ENCODE results near the gene CA10. TPM values are rescaled to one million over a fixed set of nuclear protein-coding genes. Genes with fewer than 3 reads are reported as not detected.

Gene CA10
- total RNA-seq, 1 experiment from 2014 or later, result not detected

GRCh38 chr17:52138350-52138749 is 20.2 kb downstream of the CA10 start:
- Histone ChIP-seq H3K36me3 (no peaks in the 10 kb centered on the region), H3K4me1 (replicated peaks) (peaks cover 5% of the 10 kb centered on the region; the same call in 1 of the 2 replicates), H3K9me3 (replicated peaks) (no peaks in the 10 kb centered on the region), H3K27me3 (replicated peaks) (0 out of 2 replicates have a peak, but pooled peaks cover 4% of the 10 kb centered on the region), H3K27ac (no peak overlapping the region), H3K4me3 (no peak overlapping the region)
- DNase-seq (ENCODE audit: low read depth in 1 of 2, low spot score in 2 of 2), result no peak

- peaks cover 5% of the 10 kb centered on the region; the same call in 1 of the 2 replicates for H3K4me1 ChIP-seq (replicated peaks)
- no peaks in the 10 kb centered on the region for H3K36me3 ChIP-seq
- 0 out of 2 replicates have a peak, but pooled peaks cover 4% of the 10 kb centered on the region for H3K27me3 ChIP-seq (replicated peaks)
- no peak for DNase-seq (ENCODE audit: low read depth in 1 of 2, low spot score in 2 of 2)
- no peak overlapping the region for H3K27ac ChIP-seq
- no peak overlapping the region for H3K4me3 ChIP-seq
- no peaks in the 10 kb centered on the region for H3K9me3 ChIP-seq (replicated peaks)
Observed at GRCh38 chr17:52136166-52136565, 22.3 kb downstream of the CA10 start.

- DNase-seq (ENCODE audit: low read depth in 1 of 2, low spot score in 2 of 2), result no peak
- peaks cover 5% of the 10 kb centered on the region; the same call in 1 of the 2 replicates for H3K4me1 ChIP-seq (replicated peaks)
- H3K36me3 ChIP-seq, result no peaks in the 10 kb centered on the region
- H3K27me3 ChIP-seq (replicated peaks), result 0 out of 2 replicates have a peak, but pooled peaks cover 4% of the 10 kb centered on the region
- H3K27ac ChIP-seq, result no peak overlapping the region
- H3K4me3 ChIP-seq, result no peak overlapping the region
- no peaks in the 10 kb centered on the region for H3K9me3 ChIP-seq (replicated peaks)
Observed at GRCh38 chr17:52134641-52135040, 23.9 kb downstream of the CA10 start.

- Histone ChIP-seq H3K4me1 (replicated peaks) (peaks cover 18% of the 10 kb centered on the region), H3K9me3 (replicated peaks) (no peaks in the 10 kb centered on the region), H3K27ac (peak overlapping the region; percentile 19; the same call in 1 of the 2 replicates), H3K36me3 (no peaks in the 10 kb centered on the region), H3K4me3 (no peak overlapping the region), H3K27me3 (replicated peaks) (no peaks in the 10 kb centered on the region; the same call in 1 of the 2 replicates)
- DNase-seq (ENCODE audit: low read depth in 1 of 2, low spot score in 2 of 2), result no peak
Observed at GRCh38 chr17:52128721-52129120, 29.8 kb downstream of the CA10 start.

GRCh38 chr17:52124993-52125392 is 33.5 kb downstream of the CA10 start:
- Histone ChIP-seq H3K4me1 (replicated peaks) (peaks cover 18% of the 10 kb centered on the region), H3K9me3 (replicated peaks) (no peaks in the 10 kb centered on the region), H3K36me3 (no peaks in the 10 kb centered on the region), H3K4me3 (no peak overlapping the region), H3K27me3 (replicated peaks) (no peaks in the 10 kb centered on the region; the same call in 1 of the 2 replicates), H3K27ac (no peak overlapping the region)
- DNase-seq (ENCODE audit: low read depth in 1 of 2, low spot score in 2 of 2), result no peak

- Histone ChIP-seq H3K4me1 (replicated peaks) (peaks cover 18% of the 10 kb centered on the region), H3K27ac (no peak overlapping the region), H3K4me3 (no peak overlapping the region), H3K36me3 (no peaks in the 10 kb centered on the region), H3K27me3 (replicated peaks) (no peaks in the 10 kb centered on the region; the same call in 1 of the 2 replicates), H3K9me3 (replicated peaks) (no peaks in the 10 kb centered on the region)
- no peak for DNase-seq (ENCODE audit: low read depth in 1 of 2, low spot score in 2 of 2)
Observed at GRCh38 chr17:52124561-52124960, 34.0 kb downstream of the CA10 start.

GRCh38 chr17:52120465-52120864 is 38.0 kb downstream of the CA10 start:
- Histone ChIP-seq H3K27ac (no peak overlapping the region), H3K27me3 (replicated peaks) (no peaks in the 10 kb centered on the region; the same call in 1 of the 2 replicates), H3K4me1 (replicated peaks) (peaks cover 6% of the 10 kb centered on the region; the same call in 1 of the 2 replicates), H3K9me3 (replicated peaks) (no peaks in the 10 kb centered on the region), H3K36me3 (no peaks in the 10 kb centered on the region), H3K4me3 (no peak overlapping the region)
- DNase-seq (ENCODE audit: low read depth in 1 of 2, low spot score in 2 of 2), result no peak

GRCh38 chr17:52110923-52111581 is 47.5 kb downstream of the CA10 start:
- Histone ChIP-seq H3K27me3 (replicated peaks) (no peaks in the 10 kb centered on the region; the same call in none of the 2 replicates), H3K36me3 (no peaks in the 10 kb centered on the region), H3K27ac (no peak overlapping the region), H3K4me3 (no peak overlapping the region), H3K4me1 (replicated peaks) (no peaks in the 10 kb centered on the region), H3K9me3 (replicated peaks) (no peaks in the 10 kb centered on the region)
- DNase-seq (ENCODE audit: low read depth in 1 of 2, low spot score in 2 of 2), result no peak

GRCh38 chr17:52106638-52107261 is 51.8 kb downstream of the CA10 start:
- Histone ChIP-seq H3K27ac (no peak overlapping the region), H3K9me3 (replicated peaks) (no peaks in the 10 kb centered on the region), H3K4me3 (no peak overlapping the region), H3K4me1 (replicated peaks) (no peaks in the 10 kb centered on the region), H3K36me3 (no peaks in the 10 kb centered on the region), H3K27me3 (replicated peaks) (no peaks in the 10 kb centered on the region; the same call in none of the 2 replicates)
- peak; percentile 52 to 60 for DNase-seq (ENCODE audit: low read depth in 1 of 2, low spot score in 2 of 2)

GRCh38 chr17:52106072-52106471 is 52.4 kb downstream of the CA10 start:
- Histone ChIP-seq H3K9me3 (replicated peaks) (no peaks in the 10 kb centered on the region), H3K27ac (no peak overlapping the region), H3K27me3 (replicated peaks) (no peaks in the 10 kb centered on the region; the same call in 1 of the 2 replicates), H3K36me3 (no peaks in the 10 kb centered on the region), H3K4me3 (no peak overlapping the region), H3K4me1 (replicated peaks) (no peaks in the 10 kb centered on the region)
- DNase-seq (ENCODE audit: low read depth in 1 of 2, low spot score in 2 of 2), result no peak

GRCh38 chr17:52105591-52105990 is 52.9 kb downstream of the CA10 start:
- Histone ChIP-seq H3K27me3 (replicated peaks) (no peaks in the 10 kb centered on the region; the same call in 1 of the 2 replicates), H3K36me3 (no peaks in the 10 kb centered on the region), H3K9me3 (replicated peaks) (no peaks in the 10 kb centered on the region), H3K27ac (no peak overlapping the region), H3K4me3 (no peak overlapping the region), H3K4me1 (replicated peaks) (no peaks in the 10 kb centered on the region)
- DNase-seq (ENCODE audit: low read depth in 1 of 2, low spot score in 2 of 2), result no peak

GRCh38 chr17:52096056-52096455 is 62.5 kb downstream of the CA10 start:
- Histone ChIP-seq H3K36me3 (no peaks in the 10 kb centered on the region), H3K9me3 (replicated peaks) (no peaks in the 10 kb centered on the region), H3K27ac (no peak overlapping the region), H3K4me1 (replicated peaks) (no peaks in the 10 kb centered on the region), H3K27me3 (replicated peaks) (no peaks in the 10 kb centered on the region; the same call in 1 of the 2 replicates), H3K4me3 (no peak overlapping the region)
- DNase-seq (ENCODE audit: low read depth in 1 of 2, low spot score in 2 of 2), result no peak

- Histone ChIP-seq H3K4me1 (replicated peaks) (no peaks in the 10 kb centered on the region), H3K27ac (no peak overlapping the region), H3K36me3 (no peaks in the 10 kb centered on the region), H3K9me3 (replicated peaks) (no peaks in the 10 kb centered on the region), H3K27me3 (replicated peaks) (no peaks in the 10 kb centered on the region), H3K4me3 (no peak overlapping the region)
- no peak for DNase-seq (ENCODE audit: low read depth in 1 of 2, low spot score in 2 of 2)
Observed at GRCh38 chr17:52084176-52084575, 74.3 kb downstream of the CA10 start.

- Histone ChIP-seq H3K27me3 (replicated peaks) (peaks cover 8% of the 10 kb centered on the region; the same call in 1 of the 2 replicates), H3K36me3 (no peaks in the 10 kb centered on the region), H3K9me3 (replicated peaks) (no peaks in the 10 kb centered on the region), H3K4me3 (no peak overlapping the region), H3K27ac (no peak overlapping the region), H3K4me1 (replicated peaks) (no peaks in the 10 kb centered on the region)
- DNase-seq (ENCODE audit: low read depth in 1 of 2, low spot score in 2 of 2), result no peak
Observed at GRCh38 chr17:52079496-52079895, 79.0 kb downstream of the CA10 start.
